Neural cell (in vitro differentiated cells): ENCODE results near the gene CCDC12. TPM values are rescaled to one million over a fixed set of nuclear protein-coding genes. Genes with fewer than 3 reads are reported as not detected.

Experiments used
- H2AFZ ChIP-seq: fragments of 200-600, 300-800 bp; sonication (generic), shearing (Covaris generic); 2 replicates; pipeline ENCODE4 v1.6.0; 2014; ENCODE audit warnings: low read depth, mild to moderate bottlenecking, antibody characterized with exemption, low read length, moderate library complexity
- H3F3A ChIP-seq: fragments of 200-600 bp; shearing (Covaris generic); 2 replicates; pipeline ENCODE4 v1.6.1; 2016; ENCODE audit warnings: mild to moderate bottlenecking, moderate library complexity, mixed read lengths, antibody characterized with exemption, low read length; ENCODE audit not compliant: insufficient read depth, poor library complexity, severe bottlenecking
- H3K27ac ChIP-seq: fragments of 200-600, 300-800 bp; sonication (generic), shearing (Covaris generic); 2 replicates; pipeline ENCODE4 v1.5.1; 2014; ENCODE audit warnings: mild to moderate bottlenecking, low read length, moderate library complexity
- H3K27me3 ChIP-seq: fragments of 300-800, 200-600 bp; sonication (generic), shearing (Covaris generic); 2 replicates; pipeline ENCODE4 v1.6.0; 2014; ENCODE audit warnings: mild to moderate bottlenecking, low read depth, low read length, moderate library complexity; ENCODE audit not compliant: insufficient read depth
- H3K36me3 ChIP-seq: fragments of 300-800, 200-600 bp; sonication (generic), shearing (Covaris generic); 2 replicates; pipeline ENCODE4 v1.5.1; 2014; ENCODE audit warnings: mild to moderate bottlenecking, antibody characterized with exemption, low read length, moderate library complexity; ENCODE audit not compliant: insufficient read depth
- H3K4me2 ChIP-seq: fragments of 300-800, 200-600 bp; sonication (generic), shearing (Covaris generic); 2 replicates; pipeline ENCODE4 v1.6.0; 2014; ENCODE audit warnings: mild to moderate bottlenecking, low read length
- H3K4me3 ChIP-seq: fragments of 300-800, 200-600 bp; sonication (generic), shearing (Covaris generic); 2 replicates; pipeline ENCODE4 v1.5.1; 2014; ENCODE audit warnings: mild to moderate bottlenecking, low read length, moderate library complexity
- H3K79me2 ChIP-seq: fragments of 200-600 bp; shearing (Covaris generic); replicated peaks from 2 replicates; pipeline ENCODE4 v1.6.0; 2014; ENCODE audit warnings: mild to moderate bottlenecking, low read length, moderate library complexity; ENCODE audit not compliant: insufficient read depth
- H3K9ac ChIP-seq: fragments of 300-800, 200-600 bp; sonication (generic), shearing (Covaris generic); 2 replicates; pipeline ENCODE4 v1.6.1; 2016; ENCODE audit warnings: mild to moderate bottlenecking, low read length, mixed read lengths
- H3K9me2 ChIP-seq: fragments of 200-600 bp; shearing (Covaris generic); 2 replicates; pipeline ENCODE4 v1.6.1; 2016; ENCODE audit warnings: mild to moderate bottlenecking, low read length, mixed read lengths; ENCODE audit not compliant: insufficient read depth
- H3K9me3 ChIP-seq: fragments of 200-600, 300-800 bp; sonication (generic), shearing (Covaris generic); 2 replicates; pipeline ENCODE4 v1.6.1; 2016; ENCODE audit warnings: mild to moderate bottlenecking, mixed run types, low read length, moderate library complexity, mixed read lengths
- H4K20me1 ChIP-seq: fragments of 200-600 bp; shearing (Covaris generic); 2 replicates; pipeline ENCODE4 v1.6.1; 2016; ENCODE audit warnings: mild to moderate bottlenecking, mixed run types; ENCODE audit not compliant: insufficient read depth
- CTCF ChIP-seq: fragments of 450-650 bp; IDR thresholded peaks from 2 replicates; pipeline ENCODE4 v1.5.1; 2014; ENCODE audit warnings: antibody characterized with exemption, mild to moderate bottlenecking, moderate library complexity; ENCODE audit not compliant: poor library complexity, severe bottlenecking
- EP300 ChIP-seq: fragments of 450-650 bp; conservative IDR thresholded peaks from 2 replicates; pipeline ENCODE4 v1.6.1; 2014; ENCODE audit warnings: antibody characterized with exemption, mild to moderate bottlenecking, moderate library complexity; ENCODE audit not compliant: poor library complexity, severe bottlenecking
- EZH2 ChIP-seq: fragments of 200-600, 300-800 bp; shearing (Covaris generic), sonication (generic); IDR thresholded peaks from 2 replicates; pipeline ENCODE4 v1.6.1; 2014; ENCODE audit warnings: antibody characterized with exemption, low read length, borderline replicate concordance, mild to moderate bottlenecking; ENCODE audit not compliant: insufficient read depth, poor library complexity, severe bottlenecking
- MXI1 ChIP-seq: fragments of 450-650 bp; conservative IDR thresholded peaks from 2 replicates; pipeline ENCODE4 v1.6.1; 2014; ENCODE audit warnings: antibody characterized with exemption, mild to moderate bottlenecking; ENCODE audit not compliant: poor library complexity, severe bottlenecking
- POLR2AphosphoS5 ChIP-seq: IDR thresholded peaks from 2 replicates; pipeline ENCODE4 v1.6.1; 2012
- RAD21 ChIP-seq: fragments of 450-650 bp; conservative IDR thresholded peaks from 2 replicates; pipeline ENCODE4 v1.6.1; 2014; ENCODE audit warnings: antibody characterized with exemption, mild to moderate bottlenecking, moderate library complexity
- REST ChIP-seq: IDR thresholded peaks from 2 replicates; pipeline ENCODE4 v1.6.1; 2012; ENCODE audit warnings: borderline replicate concordance
- SMC3 ChIP-seq: fragments of 450-650 bp; conservative IDR thresholded peaks from 2 replicates; pipeline ENCODE4 v1.6.1; 2014; ENCODE audit warnings: antibody characterized with exemption, mild to moderate bottlenecking, moderate library complexity; ENCODE audit not compliant: poor library complexity
- TAF1 ChIP-seq: IDR thresholded peaks from 2 replicates; pipeline ENCODE4 v1.6.1; 2012; ENCODE audit warnings: low read depth
- polyA plus RNA-seq: library from polyadenylated mRNA; depleted of rRNA; stranded (reverse); fragments of >200 nt; gene quantifications from 2 replicates; pipeline ENCODE4 v1.2.3, GENCODE V29; 2014

Gene CCDC12
- polyA plus RNA-seq, 1 donor from 2014 or later: 46.4 TPM

GRCh38 chr3:46917257-46917656 is 59.3 kb downstream of the CCDC12 start:
- no peaks in the 10 kb centered on the region for H3K27me3 ChIP-seq
- TF ChIP-seq POLR2AphosphoS5: no peak
- TF ChIP-seq MXI1: no peak
- TF ChIP-seq RAD21: no peak
- TF ChIP-seq EP300: no peak
- TF ChIP-seq CTCF: no peak
- no peak for TF ChIP-seq SMC3
- TF ChIP-seq REST: no peak
- TF ChIP-seq EZH2: no peak
- no peak for TF ChIP-seq TAF1
- H3K36me3 ChIP-seq: peaks cover 4% of the 10 kb centered on the region
- H3K4me3 ChIP-seq: no peak overlapping the region
- no peaks in the 10 kb centered on the region for H3K79me2 ChIP-seq
- H3K4me2 ChIP-seq: no peak overlapping the region
- H2AFZ ChIP-seq: no peak overlapping the region
- H3K9me3 ChIP-seq: peaks cover 6% of the 10 kb centered on the region
- no peaks in the 10 kb centered on the region for H3K9me2 ChIP-seq
- no peaks in the 10 kb centered on the region for H4K20me1 ChIP-seq
- H3F3A ChIP-seq: no peaks in the 10 kb centered on the region
- H3K27ac ChIP-seq: no peak overlapping the region
- no peak overlapping the region for H3K9ac ChIP-seq

GRCh38 chr3:46916799-46917198 is 59.7 kb downstream of the CCDC12 start:
- H3K9me3 ChIP-seq: peaks cover 6% of the 10 kb centered on the region
- H3K36me3 ChIP-seq: peaks cover 4% of the 10 kb centered on the region
- H3K9ac ChIP-seq: no peak overlapping the region
- H3K9me2 ChIP-seq: no peaks in the 10 kb centered on the region
- H2AFZ ChIP-seq: no peak overlapping the region
- no peaks in the 10 kb centered on the region for H3F3A ChIP-seq
- no peak overlapping the region for H3K27ac ChIP-seq
- TF ChIP-seq MXI1 (no peak), TAF1 (no peak), REST (no peak), RAD21 (no peak), POLR2AphosphoS5 (no peak), CTCF (no peak)
- H3K4me3 ChIP-seq: no peak overlapping the region
- H3K79me2 ChIP-seq: no peaks in the 10 kb centered on the region
- H4K20me1 ChIP-seq: no peaks in the 10 kb centered on the region
- no peak overlapping the region for H3K4me2 ChIP-seq
- no peaks in the 10 kb centered on the region for H3K27me3 ChIP-seq
